Right lobe of liver (tissue), 4 donors: ENCODE measurements around the gene GYG1.

ENCODE experiments used
- POLR2A ChIP-seq: fragments of 450-650 bp; IDR thresholded peaks from one replicate; pipeline ENCODE4 v1.6.1; 2017; ENCODE audit warnings: antibody characterized with exemption, mild to moderate bottlenecking
- TF ChIP-seq, protein P1 (sequence below), 4 donors: fragments of 200-600 bp in 3 of 4; fragments of 450-650 bp in 1 of 4; IDR thresholded peaks; one replicate each; pipeline versions ENCODE4 v1.5.1 to v1.8.0; 2016 to 2022; ENCODE audit warnings: antibody characterized with exemption in 4 of 4, mild to moderate bottlenecking in 2 of 4
- donor health status: DM: no; HTN: no; CAD: no.
- donor health status: DM: no; HTN: no; CAD: no.
- donor health status: DM: no; HTN: yes; CAD: no.

- TF ChIP-seq, protein P1, sequence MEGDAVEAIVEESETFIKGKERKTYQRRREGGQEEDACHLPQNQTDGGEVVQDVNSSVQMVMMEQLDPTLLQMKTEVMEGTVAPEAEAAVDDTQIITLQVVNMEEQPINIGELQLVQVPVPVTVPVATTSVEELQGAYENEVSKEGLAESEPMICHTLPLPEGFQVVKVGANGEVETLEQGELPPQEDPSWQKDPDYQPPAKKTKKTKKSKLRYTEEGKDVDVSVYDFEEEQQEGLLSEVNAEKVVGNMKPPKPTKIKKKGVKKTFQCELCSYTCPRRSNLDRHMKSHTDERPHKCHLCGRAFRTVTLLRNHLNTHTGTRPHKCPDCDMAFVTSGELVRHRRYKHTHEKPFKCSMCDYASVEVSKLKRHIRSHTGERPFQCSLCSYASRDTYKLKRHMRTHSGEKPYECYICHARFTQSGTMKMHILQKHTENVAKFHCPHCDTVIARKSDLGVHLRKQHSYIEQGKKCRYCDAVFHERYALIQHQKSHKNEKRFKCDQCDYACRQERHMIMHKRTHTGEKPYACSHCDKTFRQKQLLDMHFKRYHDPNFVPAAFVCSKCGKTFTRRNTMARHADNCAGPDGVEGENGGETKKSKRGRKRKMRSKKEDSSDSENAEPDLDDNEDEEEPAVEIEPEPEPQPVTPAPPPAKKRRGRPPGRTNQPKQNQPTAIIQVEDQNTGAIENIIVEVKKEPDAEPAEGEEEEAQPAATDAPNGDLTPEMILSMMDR (IDR thresholded peaks at IDR 0.05), result no peak
- no peak for TF ChIP-seq POLR2A
Observed at GRCh38 chr3:149023951-149024350, 32.6 kb downstream of the GYG1 start.
